Right cardiac atrium (tissue), 5 donors: ENCODE data around the gene ATP5F1D. TPM values are rescaled to one million over a fixed set of nuclear protein-coding genes. Genes with fewer than 3 reads are reported as not detected.
A peak's percentile ranks its signal among the peaks of the same experiment; 100 is the strongest.

ENCODE experiments used
- ATAC-seq, 2 donors: fragments of 200-7000 bp; cut with Tn5 transposase; one replicate each; pipeline versions ENCODE4 v1.8.0 to v1.9.1; 2020; ENCODE audit warnings: moderate library complexity in 2 of 2, mild to moderate bottlenecking in 1 of 2
- DNase-seq, 3 donors: peaks; one replicate each; pipeline ENCODE4 v3.0.0-alpha.2; 2020
- H3K27ac ChIP-seq: one replicate; pipeline ENCODE4 v1.5.1; 2013; ENCODE audit warnings: mild to moderate bottlenecking, low read length, control low read depth, moderate library complexity
- H3K27me3 ChIP-seq: one replicate; pipeline ENCODE4 v1.6.1; 2013; ENCODE audit not compliant: control insufficient read depth, insufficient read depth
- H3K4me1 ChIP-seq: one replicate; pipeline ENCODE4 v1.6.1; 2013; ENCODE audit warnings: low read length; ENCODE audit not compliant: control insufficient read depth, insufficient read depth
- H3K4me3 ChIP-seq: one replicate; pipeline ENCODE4 v1.5.1; 2013; ENCODE audit warnings: low read length, control low read depth
- H3K9me3 ChIP-seq: one replicate; pipeline ENCODE4 v1.6.1; 2013; ENCODE audit warnings: low read length; ENCODE audit not compliant: control insufficient read depth
- WGBS: extraction: QIAGEN DNeasy Blood & Tissue Kit; methylation state at CpG from one replicate; pipeline ENCODE4 v1.1.7; 2013; 5-methylcytosine and 5-hydroxymethylcytosine counted together
- intact Hi-C, 4 donors: fragments of 100-400 bp; cut with DNase I; formaldehyde crosslinking; loops; one replicate each; pipeline versions ENCODE4 v1.11.0 to v1.14.0; 2022 to 2023
- polyA plus RNA-seq: library from polyadenylated mRNA; stranded (reverse); fragments of 200-250 nt; gene quantifications from one replicate; pipeline ENCODE4 v1.2.3, GENCODE V29; 2013
- total RNA-seq, 4 donors: library from RNA; stranded (reverse); fragmentation: NEBNext Ultra II Directional; extraction: Animal tissue kit (Norgen Biotek cat#: 25700); gene quantifications; one replicate each; pipeline ENCODE4 v1.2.1, GENCODE V29; 2021
- donor health status: healthy with polysubstance abuse.
- donor health status: DM: no; HTN: yes; CAD: no.
- donor health status: DM: no; HTN: no; CAD: no.
- donor health status: DM: no; HTN: yes; CAD: no; lungs with severe emphysema.
- donor health status: DM: yes; HTN: yes; CAD: no.

The ATP5F1D gene
- total and polyA plus RNA-seq, 5 donors: 490 to 706 (median 648) TPM

GRCh38 chr19:1262623-1263123 is 21.1 kb downstream of the ATP5F1D start:
- peaks cover 10% of the 10 kb centered on the region for H3K4me1 ChIP-seq
- no peak for ATAC-seq

GRCh38 chr19:1263188-1263587 is 21.6 kb downstream of the ATP5F1D start:
- ATAC-seq (no peak), DNase-seq (no peak)
- H3K9me3 ChIP-seq: no peaks in the 10 kb centered on the region
- intact Hi-C loops: no loop called here
- 77% methylated on average over 5 of the region's 5 CpGs for WGBS
- no peak overlapping the region for H3K27ac ChIP-seq
- no peak overlapping the region for H3K4me3 ChIP-seq
- peaks cover 10% of the 10 kb centered on the region for H3K4me1 ChIP-seq
- no peaks in the 10 kb centered on the region for H3K27me3 ChIP-seq

More at GRCh38 chr19:1262623-1263123, 21.1 kb downstream of the ATP5F1D start:
- DNase-seq: no peak
- WGBS: 64% methylated on average over 21 of the region's 21 CpGs
- intact Hi-C loops: no loop called here
- Histone ChIP-seq H3K27me3 (no peaks in the 10 kb centered on the region), H3K9me3 (no peaks in the 10 kb centered on the region), H3K4me3 (no peak overlapping the region), H3K27ac (peak overlapping the region; percentile 84)

- DNase-seq (peak; percentile 83 to 87 (median 87)), ATAC-seq (peak in 1 of 2 donors; percentile 12)
- intact Hi-C loops: no loop called here
- H3K4me1 ChIP-seq: peaks cover 10% of the 10 kb centered on the region
- H3K4me3 ChIP-seq: no peak overlapping the region
- 69% methylated on average over 26 of the region's 26 CpGs for WGBS
- no peaks in the 10 kb centered on the region for H3K27me3 ChIP-seq
- H3K27ac ChIP-seq: peak overlapping the region; percentile 10
- no peaks in the 10 kb centered on the region for H3K9me3 ChIP-seq
These were observed 23.5 kb downstream of the ATP5F1D start for GRCh38 chr19:1264801-1265614.

- Histone ChIP-seq H3K9me3 (no peaks in the 10 kb centered on the region), H3K4me1 (peaks cover 13% of the 10 kb centered on the region), H3K27ac (peak overlapping the region; percentile 84), H3K4me3 (no peak overlapping the region), H3K27me3 (no peaks in the 10 kb centered on the region)
- peak; percentile 88 to 91 (median 89) for DNase-seq
- peak; percentile 1 to 25 for ATAC-seq
- 18% methylated on average over 28 of the region's 28 CpGs for WGBS
- intact Hi-C loops: loop anchor here in 2 of 4 donors (2.0 kb wide), 1 partner anchor 21 kb away; no protein-coding TSS in a partner anchor
These were observed 24.1 kb downstream of the ATP5F1D start for GRCh38 chr19:1265615-1266128.

- intact Hi-C loops: loop anchor here in 2 of 4 donors (2.0 kb wide), 1 partner anchor 22 kb away; no protein-coding TSS in a partner anchor
- WGBS: 3% methylated on average over 84 of the region's 84 CpGs
These were observed 24.8 kb downstream of the ATP5F1D start for GRCh38 chr19:1266129-1266915.

GRCh38 chr19:1266916-1267476 is 25.4 kb downstream of the ATP5F1D start:
- intact Hi-C loops: loop anchor here in 2 of 4 donors (2.0 kb wide), 1 partner anchor 22 kb away; no protein-coding TSS in a partner anchor
- Histone ChIP-seq H3K27me3 (no peaks in the 10 kb centered on the region), H3K4me1 (peaks cover 13% of the 10 kb centered on the region), H3K9me3 (no peaks in the 10 kb centered on the region), H3K4me3 (peak overlapping the region; percentile 24), H3K27ac (peak overlapping the region; percentile 84)
- WGBS: 1% methylated on average over 59 of the region's 59 CpGs
- DNase-seq (peak; percentile 75 to 94 (median 91)), ATAC-seq (peak; percentile 13 to 19)

More at GRCh38 chr19:1266129-1266915, 24.8 kb downstream of the ATP5F1D start:
- peak overlapping the region; percentile 24 for H3K4me3 ChIP-seq
- peaks cover 18% of the 10 kb centered on the region for H3K4me1 ChIP-seq
- no peaks in the 10 kb centered on the region for H3K27me3 ChIP-seq
- peak overlapping the region; percentile 84 for H3K27ac ChIP-seq
- H3K9me3 ChIP-seq: no peaks in the 10 kb centered on the region
- DNase-seq: peak; percentile 93 to 96 (median 95)
- peak; percentile 54 to 69 for ATAC-seq

- intact Hi-C loops: loop anchor here in 2 of 4 donors (2.0 kb wide), 1 partner anchor 23 kb away; no protein-coding TSS in a partner anchor
- no peak overlapping the region for H3K27ac ChIP-seq
- H3K9me3 ChIP-seq: no peaks in the 10 kb centered on the region
- 28% methylated on average over 35 of the region's 35 CpGs for WGBS
- no peaks in the 10 kb centered on the region for H3K27me3 ChIP-seq
- peaks cover 11% of the 10 kb centered on the region for H3K4me1 ChIP-seq
- no peak for ATAC-seq
- H3K4me3 ChIP-seq: no peak overlapping the region
- DNase-seq: peak; percentile 52 to 77 (median 69)
These were observed 26.1 kb downstream of the ATP5F1D start for GRCh38 chr19:1267477-1268225.

- H3K27ac ChIP-seq: peak overlapping the region; percentile 40
- H3K9me3 ChIP-seq: no peaks in the 10 kb centered on the region
- H3K4me1 ChIP-seq: peaks cover 12% of the 10 kb centered on the region
- intact Hi-C loops: no loop called here
- no peak for ATAC-seq
- no peak overlapping the region for H3K4me3 ChIP-seq
- H3K27me3 ChIP-seq: no peaks in the 10 kb centered on the region
- WGBS: 48% methylated on average over 40 of the region's 40 CpGs
- peak in 2 of 3 donors; percentile 76 to 77 for DNase-seq
These were observed 26.9 kb downstream of the ATP5F1D start for GRCh38 chr19:1268226-1269064.

GRCh38 chr19:1269065-1269477 is 27.5 kb downstream of the ATP5F1D start, which contains the start of gene CIRBP:
CIRBP (plus strand) TSS chr19:1269332; CDS start chr19:1270934, 1,602 bp downstream.
- H3K27me3 ChIP-seq: no peaks in the 10 kb centered on the region
- peak within 1 kb of the TSS; percentile 82 for H3K4me3 ChIP-seq
- intact Hi-C loops: no loop called here
- H3K27ac ChIP-seq: peak within 1 kb of the TSS; percentile 98
- peaks cover 14% of the 10 kb centered on the region for H3K4me1 ChIP-seq
- H3K9me3 ChIP-seq: no peaks in the 10 kb centered on the region
- WGBS: under 1% methylated on average over 50 of the region's 50 CpGs
- DNase-seq (peak; percentile 100), ATAC-seq (peak; percentile 68 to 81)
